Transverse colon (tissue), 4 donors: ENCODE measurements around the gene UBR3.

Experiments used
- POLR2A ChIP-seq: fragments of 450-650 bp; IDR thresholded peaks from one replicate; pipeline ENCODE4 v1.6.1; 2016; ENCODE audit warnings: antibody characterized with exemption, mild to moderate bottlenecking, moderate library complexity
- POLR2AphosphoS5 ChIP-seq, 3 donors: sonication (generic); formaldehyde crosslinking; IDR thresholded peaks; one replicate each; pipeline ENCODE4 v1.6.1; 2016; ENCODE audit warnings: antibody characterized with exemption in 3 of 3
- TF ChIP-seq, protein P1 (sequence below), 5 experiments: fragments of 200-600 bp in 3 of 5; fragments of 450-650 bp in 2 of 5; sonication (generic) in 3 of 5; IDR thresholded peaks; 1 replicate in 2 of 5; 2 replicates in 3 of 5; pipeline ENCODE4 v1.5.1; 2016 to 2017; ENCODE audit warnings: antibody characterized with exemption in 5 of 5, inconsistent platforms in 3 of 5, mild to moderate bottlenecking in 2 of 5, moderate library complexity in 1 of 5

DNA sequence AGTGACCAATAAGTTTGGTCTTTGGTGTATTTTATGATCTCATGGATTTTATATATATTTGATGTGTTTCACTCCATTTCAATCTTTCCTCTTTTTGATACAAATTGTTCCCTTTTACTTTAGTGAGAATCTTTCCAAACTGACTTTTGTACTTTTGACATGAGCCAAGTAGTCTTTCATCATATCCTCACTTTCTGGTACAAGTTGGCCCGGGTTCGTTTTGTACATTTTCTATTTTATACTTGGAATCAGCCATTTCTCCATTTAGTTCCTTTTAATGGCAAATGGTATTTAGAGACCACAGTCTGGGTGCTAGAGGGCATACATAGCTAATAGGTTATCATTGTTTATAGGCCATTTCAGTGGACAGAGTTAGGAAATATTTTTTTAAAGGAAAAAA, 202.8 kb downstream of the UBR3 start:
- TF ChIP-seq, protein P1, sequence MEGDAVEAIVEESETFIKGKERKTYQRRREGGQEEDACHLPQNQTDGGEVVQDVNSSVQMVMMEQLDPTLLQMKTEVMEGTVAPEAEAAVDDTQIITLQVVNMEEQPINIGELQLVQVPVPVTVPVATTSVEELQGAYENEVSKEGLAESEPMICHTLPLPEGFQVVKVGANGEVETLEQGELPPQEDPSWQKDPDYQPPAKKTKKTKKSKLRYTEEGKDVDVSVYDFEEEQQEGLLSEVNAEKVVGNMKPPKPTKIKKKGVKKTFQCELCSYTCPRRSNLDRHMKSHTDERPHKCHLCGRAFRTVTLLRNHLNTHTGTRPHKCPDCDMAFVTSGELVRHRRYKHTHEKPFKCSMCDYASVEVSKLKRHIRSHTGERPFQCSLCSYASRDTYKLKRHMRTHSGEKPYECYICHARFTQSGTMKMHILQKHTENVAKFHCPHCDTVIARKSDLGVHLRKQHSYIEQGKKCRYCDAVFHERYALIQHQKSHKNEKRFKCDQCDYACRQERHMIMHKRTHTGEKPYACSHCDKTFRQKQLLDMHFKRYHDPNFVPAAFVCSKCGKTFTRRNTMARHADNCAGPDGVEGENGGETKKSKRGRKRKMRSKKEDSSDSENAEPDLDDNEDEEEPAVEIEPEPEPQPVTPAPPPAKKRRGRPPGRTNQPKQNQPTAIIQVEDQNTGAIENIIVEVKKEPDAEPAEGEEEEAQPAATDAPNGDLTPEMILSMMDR (IDR thresholded peaks at IDR 0.05) = no peak
- TF ChIP-seq POLR2A (no peak), POLR2AphosphoS5 (IDR thresholded peaks at IDR 0.05) (no peak)
